ENCODE results near the gene NOPCHAP1. TPM values are rescaled to one million over a fixed set of nuclear protein-coding genes. Genes with fewer than 3 reads are reported as not detected.

The NOPCHAP1 gene
- polyA plus RNA-seq, 4 donors: 5.4 to 10.7 (median 7.7) TPM

GRCh38 chr12:105030820-105031807, 45.0 kb downstream of the NOPCHAP1 start:
- peak overlapping the region in 1 of 3 donors; percentile 27 for H3K27ac ChIP-seq (ENCODE audit: low read depth in 1 of 3, low read length in 2 of 3)
- no peak for DNase-seq
- H3K4me3 ChIP-seq (ENCODE audit: low read depth in 1 of 3, low read length in 3 of 3): no peak overlapping the region
- no peak for FAIRE-seq
- H3K4me1 ChIP-seq (ENCODE audit: control insufficient read depth in 3 of 3, insufficient read depth in 2 of 3, low read depth in 1 of 3, low read length in 2 of 3): no peaks in the 10 kb centered on the region
- H3K36me3 ChIP-seq (ENCODE audit: control insufficient read depth in 3 of 3, insufficient read depth in 2 of 3, low read depth in 1 of 3, low read length in 3 of 3): no peaks in the 10 kb centered on the region
- 80 to 86% (median 81%) methylated on average over 9 of the region's 9 CpGs for WGBS, 3 donors
- no peaks in the 10 kb centered on the region for H3K9me3 ChIP-seq (ENCODE audit: control insufficient read depth in 2 of 2, insufficient read depth in 1 of 2, low read depth in 1 of 2, low read length in 1 of 2)
- no peaks in the 10 kb centered on the region for H3K27me3 ChIP-seq (ENCODE audit: control insufficient read depth in 3 of 3, insufficient read depth in 3 of 3, low read length in 3 of 3)

- DNase-seq (no peak), FAIRE-seq (no peak)
- H3K27ac ChIP-seq (ENCODE audit: low read depth in 1 of 3, low read length in 2 of 3): no peak overlapping the region
- peaks cover 0 to 3% (median 0%) of the 10 kb centered on the region in 3 donors for H3K4me1 ChIP-seq (ENCODE audit: control insufficient read depth in 3 of 3, insufficient read depth in 2 of 3, low read depth in 1 of 3, low read length in 2 of 3)
- H3K36me3 ChIP-seq (ENCODE audit: control insufficient read depth in 3 of 3, insufficient read depth in 2 of 3, low read depth in 1 of 3, low read length in 3 of 3): no peaks in the 10 kb centered on the region
- 96 to 99% (median 98%) methylated on average over 4 of the region's 4 CpGs for WGBS, 3 donors
- no peaks in the 10 kb centered on the region for H3K9me3 ChIP-seq (ENCODE audit: control insufficient read depth in 2 of 2, insufficient read depth in 1 of 2, low read depth in 1 of 2, low read length in 1 of 2)
- no peaks in the 10 kb centered on the region for H3K27me3 ChIP-seq (ENCODE audit: control insufficient read depth in 3 of 3, insufficient read depth in 3 of 3, low read length in 3 of 3)
- H3K4me3 ChIP-seq (ENCODE audit: low read depth in 1 of 3, low read length in 3 of 3): no peak overlapping the region
These were observed 46.7 kb downstream of the NOPCHAP1 start for GRCh38 chr12:105032703-105033357.

GRCh38 chr12:105033851-105034250, 47.7 kb downstream of the NOPCHAP1 start:
- Histone ChIP-seq H3K9me3 (ENCODE audit: control insufficient read depth in 2 of 2, insufficient read depth in 1 of 2, low read depth in 1 of 2, low read length in 1 of 2) (no peaks in the 10 kb centered on the region), H3K27me3 (ENCODE audit: control insufficient read depth in 3 of 3, insufficient read depth in 3 of 3, low read length in 3 of 3) (no peaks in the 10 kb centered on the region), H3K4me3 (ENCODE audit: low read depth in 1 of 3, low read length in 3 of 3) (no peak overlapping the region), H3K4me1 (ENCODE audit: control insufficient read depth in 3 of 3, insufficient read depth in 2 of 3, low read depth in 1 of 3, low read length in 2 of 3) (peaks cover 0 to 3% (median 0%) of the 10 kb centered on the region in 3 donors), H3K36me3 (ENCODE audit: control insufficient read depth in 3 of 3, insufficient read depth in 2 of 3, low read depth in 1 of 3, low read length in 3 of 3) (no peaks in the 10 kb centered on the region), H3K27ac (ENCODE audit: low read depth in 1 of 3, low read length in 2 of 3) (no peak overlapping the region)
- FAIRE-seq: no peak
- no peak for DNase-seq
- 79 to 90% (median 84%) methylated on average over 2 of the region's 2 CpGs for WGBS, 3 donors

Other genes starting within 250 kb of the NOPCHAP1 start
- gene SLC41A2, start 28.0 kb upstream of the NOPCHAP1 start, polyA plus RNA-seq: 10 to 100 TPM in 3 of 4 donors, 1 to 10 TPM in 1; 2.1 to 27.5 (median 16.0) TPM
- 1 to 10 TPM in 1 of 4 donors, under 1 TPM in 3; 0.22 to 1.7 (median 0.65) TPM for gene ALDH1L2, start 98.1 kb downstream of the NOPCHAP1 start, polyA plus RNA-seq
- gene WASHC4, start 121.4 kb downstream of the NOPCHAP1 start, polyA plus RNA-seq: 10 to 100 TPM; 11.7 to 65.2 (median 13.7) TPM
- gene APPL2, start 249.9 kb downstream of the NOPCHAP1 start, polyA plus RNA-seq: 10 to 100 TPM; 22.8 to 96.4 (median 82.8) TPM

All from small intestine (tissue), 7 donors.